GM21381 (cell line): ENCODE data around the gene FAM13A.
A peak's percentile ranks its signal among the peaks of the same experiment; 100 is the strongest.
"Not testable (repeated sequence)": the region's sequence is repeated elsewhere in the genome, so short reads cannot be mapped to it uniquely, and the experiment has no call there.

Experiments used
- ATAC-seq: cut with Tn5 transposase; IDR thresholded peaks from one replicate; pipeline ENCODE4 v1.9.1; 2021; ENCODE audit warnings: mild to moderate bottlenecking, moderate library complexity; ENCODE audit not compliant: unreplicated experiment

FAM13A gene

DNA sequence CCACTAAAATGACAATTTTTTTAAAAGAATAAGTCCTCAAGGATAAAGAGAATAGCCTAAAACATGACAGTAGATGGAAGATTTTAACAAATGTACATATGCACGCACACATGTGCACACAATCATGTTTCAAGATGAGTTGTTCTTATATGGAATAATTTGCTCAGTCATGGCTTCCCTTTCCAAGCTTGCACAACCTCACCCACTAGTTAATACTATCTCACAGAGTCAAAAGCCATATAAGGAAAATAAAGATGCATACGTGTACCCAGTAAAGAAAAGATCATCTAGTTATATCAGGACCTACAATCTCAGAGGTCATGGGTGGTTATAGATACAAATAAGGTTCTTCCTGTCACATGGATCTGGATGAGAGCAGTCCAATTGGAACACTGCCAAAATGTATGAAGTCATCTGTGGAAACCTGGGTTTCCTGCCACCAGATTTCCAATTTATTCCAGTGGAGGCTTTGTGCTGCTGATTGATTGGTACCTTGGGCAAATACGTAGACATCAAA lies 56.1 kb downstream of the FAM13A start:
- ATAC-seq = no peak

DNA sequence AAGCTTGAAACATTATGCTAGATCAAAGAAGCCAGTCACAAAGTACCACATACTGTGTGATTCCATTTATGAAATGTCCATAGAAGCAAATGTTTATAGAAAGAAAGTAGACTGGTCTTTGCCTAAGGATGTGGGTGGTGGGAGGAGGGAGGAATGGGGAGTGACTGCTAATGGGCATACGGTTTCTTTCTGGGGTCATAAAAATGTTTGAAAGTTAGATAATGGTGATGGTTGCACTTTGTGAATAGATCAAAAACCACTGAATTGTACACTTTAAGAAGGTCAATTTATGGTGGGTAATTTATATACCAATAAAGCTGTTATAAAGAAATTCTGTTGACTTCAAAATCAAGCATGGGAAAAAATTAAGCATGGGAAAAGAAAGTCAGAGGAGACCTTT lies 56.6 kb downstream of the FAM13A start:
- no peak for ATAC-seq

DNA sequence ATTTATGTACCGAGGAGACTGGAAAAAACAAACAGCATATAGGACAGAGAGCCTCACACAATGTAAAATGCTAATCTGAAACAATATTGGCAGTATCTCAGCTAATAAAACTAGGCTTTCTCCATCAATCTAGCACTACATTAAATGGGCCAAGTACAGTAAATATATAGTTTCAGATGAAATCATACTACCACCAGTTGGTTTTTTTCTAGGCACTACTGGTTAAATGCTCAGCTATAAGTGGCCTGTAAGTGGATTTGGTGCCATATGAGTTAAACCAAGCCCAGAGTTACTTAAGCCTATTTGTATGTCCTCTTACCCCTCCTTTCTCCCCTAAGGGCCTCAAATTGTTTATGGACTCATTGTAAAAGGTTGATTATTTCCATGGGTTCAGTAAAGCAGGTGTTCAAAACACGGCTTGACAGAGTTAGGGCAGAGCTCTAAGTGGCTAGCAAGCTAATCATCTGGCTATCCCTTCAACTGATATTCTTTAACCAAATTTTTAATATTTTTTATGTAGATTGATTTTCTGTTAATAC lies 57.5 kb downstream of the FAM13A start:
- ATAC-seq = no peak

DNA sequence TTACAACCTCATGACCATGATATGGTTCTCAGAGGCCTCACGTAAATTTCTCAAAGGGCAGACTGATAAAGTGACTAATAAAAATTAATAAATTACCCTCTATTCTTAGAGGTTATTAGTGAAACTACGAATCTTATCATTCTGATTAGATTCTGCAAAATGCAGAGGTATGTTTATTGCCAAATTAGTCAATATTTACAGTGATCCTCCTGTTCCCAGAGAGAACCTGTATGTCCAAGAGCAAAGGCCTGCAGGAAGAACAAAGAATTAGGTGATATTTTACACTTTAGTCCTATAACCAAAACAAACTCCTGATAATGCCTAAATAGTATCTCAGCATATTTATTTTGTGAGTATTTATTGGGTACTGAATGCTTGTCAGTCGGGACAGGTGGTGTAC lies 58.1 kb downstream of the FAM13A start:
- no peak for ATAC-seq

DNA sequence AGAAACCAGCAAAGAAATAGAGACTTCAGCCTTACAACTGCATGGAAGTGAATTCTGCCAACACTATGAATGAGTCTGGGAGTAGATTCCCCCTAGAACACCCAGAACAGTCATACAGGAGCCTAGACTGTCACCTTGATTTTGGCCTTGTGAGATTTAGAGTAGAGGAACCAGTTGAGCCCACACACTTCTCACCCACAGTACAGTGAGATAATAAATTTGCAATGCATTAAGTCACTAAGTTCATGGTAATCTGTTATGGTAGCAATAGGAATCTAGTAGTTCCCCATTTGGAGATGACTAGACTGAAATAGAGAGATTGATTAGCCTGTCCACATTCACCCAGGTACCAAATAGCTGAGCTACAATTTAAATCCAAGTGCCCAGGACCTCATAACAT lies 59.0 kb downstream of the FAM13A start:
- ATAC-seq = no peak

DNA sequence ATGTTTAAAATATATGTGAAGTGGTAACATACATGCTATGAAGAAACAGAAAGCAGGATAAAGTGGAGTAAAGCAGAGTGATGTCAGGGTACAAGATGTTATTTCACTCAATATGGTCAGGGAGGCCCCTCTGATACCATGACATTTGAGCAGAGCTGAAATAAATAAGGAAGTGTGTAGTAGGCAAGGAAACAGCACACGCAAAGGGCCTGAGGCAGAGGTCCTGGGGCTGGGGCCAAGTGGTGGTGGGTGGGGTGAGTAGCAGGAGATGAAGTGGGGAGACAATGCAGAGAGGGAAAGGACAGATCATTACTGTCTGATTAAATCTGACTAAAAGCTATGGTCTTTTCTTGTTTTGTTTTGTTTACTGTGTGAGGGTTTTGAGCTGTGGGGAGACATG lies 61.1 kb downstream of the FAM13A start:
- no peak for ATAC-seq

DNA sequence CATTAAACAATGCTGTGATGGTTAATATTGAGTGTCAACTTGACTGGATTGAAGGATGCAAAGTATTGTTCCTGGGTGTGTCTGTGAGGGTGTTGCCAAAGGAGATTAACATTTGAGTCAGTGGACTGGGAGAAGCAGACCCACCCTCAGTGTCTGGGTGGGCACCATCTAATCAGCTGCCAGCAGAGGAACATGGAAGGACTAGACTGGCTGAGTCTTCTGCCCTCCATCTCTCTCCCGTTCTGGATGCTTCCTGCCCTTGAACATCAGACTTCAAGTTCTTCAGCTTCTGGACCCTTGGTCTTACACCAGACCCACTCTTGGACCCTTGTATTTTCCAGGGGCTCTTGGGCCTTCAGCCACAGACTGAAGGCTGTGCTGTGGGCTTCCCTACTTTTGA lies 61.7 kb downstream of the FAM13A start:
- not testable (repeated sequence) for ATAC-seq

DNA sequence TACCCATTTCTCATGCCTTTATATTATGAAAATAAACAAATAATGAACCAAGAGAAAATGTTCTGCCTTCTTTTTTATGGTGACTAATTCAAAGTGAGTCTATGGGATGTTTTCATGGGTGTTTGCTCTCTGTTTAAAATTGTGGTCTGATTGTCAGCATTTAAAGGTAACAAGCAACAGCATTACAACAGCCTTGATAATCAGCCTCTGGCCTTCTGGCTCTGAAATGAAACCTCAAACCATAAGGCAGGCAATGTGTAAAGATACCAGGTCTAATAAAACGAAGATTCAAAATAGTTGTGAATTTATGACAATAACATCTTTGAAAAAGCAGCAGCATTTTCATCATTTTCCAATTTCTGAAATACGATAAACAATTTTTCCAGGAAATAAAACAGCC lies 63.7 kb downstream of the FAM13A start:
- no peak for ATAC-seq

DNA sequence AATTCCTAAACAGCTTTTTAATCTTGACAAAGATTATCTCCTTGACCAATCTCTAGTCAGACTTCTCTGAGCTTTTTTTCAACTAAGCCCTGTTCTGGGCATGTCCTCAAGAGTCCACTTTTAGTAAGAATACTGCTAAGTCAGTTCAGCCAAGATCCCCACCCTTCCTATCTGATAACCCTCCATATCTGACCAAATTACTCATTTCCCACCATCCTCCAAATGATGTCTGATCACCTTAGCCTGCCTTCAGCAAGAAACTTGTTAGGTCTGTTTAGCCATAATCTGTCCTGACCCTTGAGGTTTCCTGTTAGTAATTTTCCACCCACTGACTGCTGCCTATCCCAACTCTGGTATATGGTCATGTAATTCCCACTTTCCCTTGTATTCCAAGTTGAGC lies 65.2 kb downstream of the FAM13A start:
- no peak for ATAC-seq

DNA sequence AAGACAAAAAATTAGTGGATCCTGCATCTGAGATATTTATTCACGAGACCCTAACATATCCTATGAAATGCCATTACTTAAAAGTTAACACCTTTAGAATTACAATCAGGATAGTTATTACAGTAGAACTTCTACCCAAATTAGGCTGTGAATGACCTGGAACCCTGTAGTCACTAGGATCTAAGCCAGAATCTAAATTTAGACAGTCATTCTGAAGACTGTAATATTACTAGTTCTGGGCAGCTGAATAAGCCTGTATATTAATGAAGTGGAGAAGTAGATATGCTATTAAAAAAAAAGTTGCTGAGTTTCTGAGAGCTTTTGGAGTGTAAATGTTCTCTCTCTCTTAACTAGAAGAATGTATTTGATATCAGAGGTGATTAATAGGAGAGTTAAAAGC lies 67.0 kb downstream of the FAM13A start:
- no peak for ATAC-seq

DNA sequence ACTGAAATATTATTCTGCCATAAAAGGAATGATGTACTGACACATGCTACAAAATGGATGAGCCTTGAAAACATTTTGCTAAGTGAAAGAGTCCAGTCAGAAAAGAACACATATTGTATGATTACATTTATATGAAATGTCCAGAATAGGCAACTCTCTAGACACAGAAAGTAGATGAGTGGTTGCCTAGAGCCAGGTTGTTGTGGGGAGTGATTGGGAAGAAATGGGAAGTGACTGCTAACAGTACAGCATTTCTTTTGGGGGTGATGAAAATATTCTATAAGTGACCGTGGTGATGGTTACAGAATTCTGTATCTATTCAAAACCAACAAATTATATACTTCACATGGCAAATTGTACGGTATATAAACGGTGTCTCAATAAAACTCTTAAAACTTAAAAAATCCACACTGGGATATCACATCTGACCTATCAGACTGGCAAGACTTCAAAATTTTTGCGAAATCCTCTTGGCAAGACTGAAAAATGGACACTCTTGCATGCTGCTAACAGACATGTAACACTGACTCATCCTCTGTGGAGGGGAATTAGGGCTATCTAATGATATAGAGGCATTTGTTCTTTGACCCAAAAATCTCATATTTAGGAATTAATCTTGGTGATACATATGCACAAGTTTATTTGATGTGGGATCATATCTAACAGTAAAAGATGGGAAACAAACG lies 71.8 kb downstream of the FAM13A start:
- ATAC-seq = no peak

DNA sequence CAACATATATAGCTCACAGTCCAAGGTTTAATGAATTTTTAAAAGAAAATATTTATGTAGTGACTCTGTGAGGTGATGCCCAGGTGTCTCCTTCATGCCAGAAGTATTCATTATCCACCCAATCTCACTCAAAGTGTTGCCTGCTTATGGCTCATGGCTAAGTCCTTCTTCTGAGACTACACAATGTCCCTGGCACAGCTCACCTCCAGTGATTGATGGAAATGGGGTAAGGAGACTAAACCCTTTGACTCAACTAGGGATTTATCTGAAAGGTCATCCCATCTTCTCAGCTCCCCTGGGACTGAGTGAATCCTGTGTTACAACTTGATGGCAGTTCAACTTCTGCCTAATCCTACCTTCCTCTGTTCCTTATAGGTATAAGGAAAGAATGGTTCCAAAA lies 74.2 kb downstream of the FAM13A start:
- no peak for ATAC-seq

DNA sequence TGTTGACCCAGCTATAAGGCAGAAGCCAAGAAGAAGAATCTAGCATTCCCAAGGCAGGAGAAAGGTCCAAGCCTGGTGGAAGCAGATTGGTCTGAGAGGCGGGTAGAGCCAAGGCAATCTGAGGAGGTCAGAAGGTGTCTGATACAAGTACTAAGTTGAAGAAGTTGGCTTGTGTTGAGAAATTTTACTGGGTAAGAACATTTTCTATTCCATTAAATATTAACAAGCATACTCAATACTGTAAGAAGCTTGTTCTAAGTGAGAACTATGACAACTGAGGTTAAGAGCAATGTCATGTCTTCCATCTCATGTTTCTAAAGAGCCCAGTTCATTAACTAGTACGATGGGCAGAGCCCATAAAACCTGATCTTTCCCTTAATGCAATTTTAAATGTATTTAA lies 75.0 kb downstream of the FAM13A start:
- ATAC-seq = peak; percentile 78

DNA sequence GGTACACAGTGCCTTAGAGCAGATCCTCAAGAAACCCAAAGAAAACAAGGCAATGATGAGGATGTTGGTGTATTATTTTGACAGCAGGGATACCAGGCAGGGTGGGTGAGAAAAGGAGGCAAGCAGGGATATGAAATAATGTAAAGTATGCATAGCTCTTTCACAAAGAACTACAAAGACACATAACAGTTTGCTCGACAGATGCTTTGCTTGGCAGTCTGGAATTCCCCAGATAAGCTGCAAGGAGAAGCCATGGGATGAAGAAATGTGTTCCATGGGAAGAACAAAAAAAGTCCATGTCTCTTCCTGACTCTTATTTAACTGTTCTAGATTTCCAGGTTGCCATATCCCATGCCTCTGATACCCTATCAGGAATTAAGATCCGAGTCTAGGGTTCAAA lies 75.4 kb downstream of the FAM13A start:
- no peak for ATAC-seq

DNA sequence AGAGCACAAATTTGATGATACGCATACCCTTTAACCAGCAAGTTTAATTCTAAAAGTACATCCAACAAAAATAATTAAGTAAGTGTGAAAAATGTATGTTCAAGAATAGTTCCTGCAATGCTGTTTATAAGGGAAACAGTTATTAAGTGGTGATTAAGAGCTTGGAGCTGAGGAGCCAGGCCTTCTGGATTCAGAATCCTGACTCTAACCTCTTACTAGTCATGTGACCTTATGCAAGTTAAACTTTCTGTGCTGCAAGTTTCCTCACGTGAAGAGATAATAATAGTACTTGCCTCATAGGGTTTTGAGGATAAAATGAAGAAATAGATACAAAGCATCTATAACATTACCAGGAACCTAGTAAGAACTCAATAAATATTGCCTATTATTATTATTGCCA lies 77.7 kb downstream of the FAM13A start:
- ATAC-seq = no peak

DNA sequence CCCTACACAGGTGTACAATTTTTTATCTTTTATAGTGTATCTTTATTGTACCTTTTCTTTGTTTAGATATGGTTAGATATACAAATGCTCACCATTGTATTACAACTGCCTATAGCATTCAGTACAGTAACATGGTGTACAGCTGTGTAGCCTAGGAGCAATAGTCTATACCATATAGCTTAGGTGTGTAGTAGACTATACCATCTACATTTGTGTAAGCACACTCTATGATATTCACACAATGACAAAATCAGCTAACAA lies 80.3 kb downstream of the FAM13A start:
- ATAC-seq = no peak

DNA sequence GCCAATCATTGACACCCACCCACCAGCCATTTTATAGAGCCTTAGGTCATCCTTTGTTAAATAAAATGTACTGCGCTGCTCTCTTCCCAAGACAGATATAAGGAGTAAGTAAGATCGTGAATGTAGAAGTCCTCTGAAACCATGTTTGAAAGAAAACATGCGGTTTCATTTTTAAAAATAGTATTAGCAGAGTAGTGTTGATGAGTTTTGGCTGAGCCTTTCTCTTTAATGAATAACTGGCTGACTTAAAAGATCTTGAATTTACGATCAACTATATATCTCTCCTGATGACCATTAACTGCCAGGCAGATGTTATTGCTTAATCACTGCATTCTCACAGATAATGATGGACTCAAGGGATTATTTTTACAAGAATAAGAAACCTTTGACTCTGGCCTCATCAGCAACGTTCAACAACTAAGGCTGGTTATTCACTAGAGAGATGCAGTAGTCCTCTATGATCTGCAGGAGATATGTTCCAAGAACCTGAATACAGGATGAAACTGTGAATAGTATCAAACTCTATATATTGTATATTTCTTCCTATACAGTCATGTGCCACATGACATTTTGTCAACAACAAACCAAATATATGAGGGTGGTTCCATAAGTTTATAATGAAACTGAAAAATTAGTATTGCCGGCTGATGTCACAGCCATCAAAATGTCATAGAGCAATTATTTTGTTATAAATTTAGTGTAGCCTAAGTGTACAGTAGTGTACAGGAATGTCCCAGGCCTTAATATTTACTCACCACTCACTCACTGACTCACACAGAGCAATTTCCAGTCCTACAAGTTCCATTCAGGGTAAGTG lies 80.8 kb downstream of the FAM13A start:
- no peak for ATAC-seq

DNA sequence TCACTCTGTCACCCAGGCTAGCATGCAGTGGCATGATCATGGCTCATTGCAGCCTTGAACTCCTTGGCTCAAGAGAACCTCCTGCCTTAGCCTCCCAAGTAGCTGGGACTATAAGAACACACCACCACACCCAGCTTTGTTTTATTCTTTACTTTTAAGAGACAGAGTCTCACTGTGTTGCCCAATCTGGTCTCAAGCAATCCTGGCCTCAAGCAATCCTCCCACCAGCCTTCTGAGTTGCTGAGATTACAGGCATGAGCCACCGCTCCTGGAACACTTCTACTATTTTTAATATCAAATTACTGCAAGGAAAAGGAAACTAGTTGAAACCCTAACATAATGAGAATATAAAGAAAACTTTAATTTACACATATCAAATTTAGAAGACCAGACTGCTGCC lies 85.4 kb downstream of the FAM13A start:
- no peak for ATAC-seq

DNA sequence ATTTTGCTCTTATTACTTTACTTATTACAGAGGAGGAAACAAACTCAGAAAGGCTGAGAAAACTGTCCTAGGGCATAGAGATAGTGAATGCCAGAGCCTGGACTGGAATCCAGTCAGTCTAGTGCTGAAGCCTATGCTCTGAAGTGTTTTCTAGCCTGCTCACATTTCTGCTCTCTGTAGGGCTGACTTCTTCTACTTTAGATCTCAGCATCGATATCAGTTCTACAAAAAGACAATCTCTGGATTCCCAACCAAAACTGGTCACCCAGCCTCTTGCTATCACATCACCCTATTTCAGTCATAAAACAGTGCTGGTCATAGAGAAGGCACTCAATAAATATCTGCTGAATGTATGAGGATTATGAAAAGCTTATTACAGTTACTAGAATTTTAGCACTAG lies 87.2 kb downstream of the FAM13A start:
- ATAC-seq = no peak

DNA sequence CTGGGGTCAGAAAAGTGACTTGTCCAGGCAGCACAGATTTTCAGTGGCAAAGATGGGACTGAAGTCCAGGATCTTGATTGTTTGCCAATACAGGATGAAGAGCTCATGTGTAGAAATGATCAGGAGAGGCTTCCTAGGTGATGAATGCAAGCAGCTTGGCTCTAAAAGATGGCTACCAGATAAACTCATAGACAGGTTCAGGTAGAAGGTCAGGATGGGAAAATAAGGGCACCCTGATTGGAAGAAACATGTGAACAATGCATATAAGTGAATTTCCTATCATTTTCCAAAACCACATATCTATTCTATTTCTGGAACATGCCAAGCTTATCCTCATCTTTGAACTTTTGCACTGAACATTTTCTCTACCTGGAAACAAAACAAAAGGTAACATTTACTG lies 87.7 kb downstream of the FAM13A start:
- no peak for ATAC-seq

DNA sequence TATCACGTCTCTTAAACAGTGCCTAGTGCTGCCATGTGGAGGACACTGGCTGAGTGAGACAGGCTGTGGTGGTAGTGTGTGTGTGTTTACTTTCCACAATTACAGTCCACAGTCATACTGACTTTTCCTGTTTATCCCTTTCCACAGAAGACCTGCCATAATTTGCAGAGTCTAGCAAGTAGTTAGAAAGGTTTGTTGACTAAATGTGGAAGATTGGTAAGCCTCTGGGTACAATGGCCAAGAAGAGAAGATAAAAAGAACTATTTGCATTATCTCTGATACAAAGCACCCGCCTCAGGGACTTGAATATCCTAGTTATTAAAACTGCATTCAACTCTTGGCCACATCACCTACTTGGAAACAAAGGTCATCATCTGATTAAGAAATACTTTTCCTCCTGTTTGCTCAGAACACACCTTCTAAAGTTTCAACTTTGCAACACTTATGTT lies 89.1 kb downstream of the FAM13A start:
- no peak for ATAC-seq

DNA sequence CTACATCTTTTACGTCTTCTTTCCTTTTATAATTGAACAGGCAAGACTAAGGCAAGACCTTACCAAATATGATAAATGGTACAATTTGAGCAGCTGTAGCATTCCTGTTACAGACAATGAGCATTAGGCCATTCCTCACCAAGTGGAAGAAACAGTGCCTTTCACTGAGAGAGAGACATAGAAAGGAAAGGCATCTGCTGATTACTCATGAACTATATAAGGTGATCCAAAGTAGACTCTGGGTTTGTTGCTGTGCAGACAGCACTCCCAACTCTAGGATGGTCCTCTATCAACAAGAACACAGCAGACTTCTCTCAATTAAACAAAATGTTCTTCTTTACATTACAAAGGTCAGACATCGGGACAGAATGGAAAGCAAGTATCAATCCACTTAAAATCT lies 91.9 kb downstream of the FAM13A start:
- no peak for ATAC-seq
